OCI-LY3 (cell line): ENCODE results near the gene METTL23.

Experiments
- H2AFZ ChIP-seq: fragments of 200-600, 300-600 bp; shearing (Covaris generic); 2 replicates; pipeline ENCODE4 v1.6.0; 2014; ENCODE audit warnings: antibody characterized with exemption, low read depth, low read length
- H3K27ac ChIP-seq: fragments of 200-600, 300-600 bp; sonication (generic); 2 replicates; pipeline ENCODE4 v1.5.1; 2014; ENCODE audit warnings: mild to moderate bottlenecking, low read length, moderate library complexity, mixed read lengths
- H3K27me3 ChIP-seq: fragments of 200-600, 300-600 bp; sonication (generic); 2 replicates; pipeline ENCODE4 v1.6.1; 2014; ENCODE audit warnings: low read depth, low read length, mixed read lengths
- H3K36me3 ChIP-seq: fragments of 200-600, 300-600 bp; sonication (generic); replicated peaks from 2 replicates; pipeline ENCODE3; 2014; ENCODE audit warnings: low read depth, low read length, mixed read lengths
- H3K4me1 ChIP-seq: fragments of 300-600, 200-600 bp; sonication (generic); 2 replicates; pipeline ENCODE4 v1.6.1; 2014; ENCODE audit warnings: low read length, mixed read lengths
- H3K4me2 ChIP-seq: fragments of 200-600, 300-600 bp; sonication (generic); 2 replicates; pipeline ENCODE4 v1.6.1; 2014; ENCODE audit warnings: low read length, mixed read lengths
- H3K4me3 ChIP-seq: fragments of 300-600, 200-600 bp; sonication (generic); 2 replicates; pipeline ENCODE4 v1.5.1; 2014; ENCODE audit warnings: antibody characterized with exemption, mild to moderate bottlenecking, low read length, moderate library complexity
- H3K79me2 ChIP-seq: fragments of 300-600, 200-600 bp; shearing (Covaris generic); 2 replicates; pipeline ENCODE4 v1.6.1; 2014; ENCODE audit warnings: mild to moderate bottlenecking, low read length, mixed read lengths
- H3K9ac ChIP-seq: fragments of 300-600, 200-600 bp; shearing (Covaris generic); 2 replicates; pipeline ENCODE4 v1.6.0; 2014; ENCODE audit warnings: mild to moderate bottlenecking, low read length, moderate library complexity
- H3K9me3 ChIP-seq: fragments of 200-600, 300-600 bp; shearing (Covaris generic); 2 replicates; pipeline ENCODE4 v1.6.1; 2014; ENCODE audit warnings: low read length, mixed read lengths; ENCODE audit not compliant: insufficient read depth
- H4K20me1 ChIP-seq: fragments of 200-600, 300-600 bp; sonication (generic); 2 replicates; pipeline ENCODE4 v1.6.1; 2016; ENCODE audit warnings: low read length, mixed read lengths; ENCODE audit not compliant: insufficient read depth
- CTCF ChIP-seq: fragments of 200-600, 300-600 bp; sonication (generic); IDR thresholded peaks from 2 replicates; pipeline ENCODE4 v1.5.1; 2014; ENCODE audit warnings: antibody characterized with exemption, low read length, low read depth
- EZH2phosphoT487 ChIP-seq: fragments of 200-600 bp; shearing (Covaris generic); IDR thresholded peaks from 2 replicates; pipeline ENCODE4 v1.6.1; 2018; ENCODE audit warnings: antibody characterized with exemption, mixed run types, low read depth

METTL23 gene

GRCh38 chr17:76718516-76718915, 8.1 kb upstream of the METTL23 start:
- peaks cover 71% of the 10 kb centered on the region for H3K36me3 ChIP-seq
- TF ChIP-seq EZH2phosphoT487 (no peak), CTCF (no peak)
- no peak overlapping the region for H3K27ac ChIP-seq
- H3K9me3 ChIP-seq: no peaks in the 10 kb centered on the region
- peaks cover 12% of the 10 kb centered on the region; the same call in 1 of the 2 replicates for H4K20me1 ChIP-seq
- H3K27me3 ChIP-seq: no peaks in the 10 kb centered on the region
- H3K4me1 ChIP-seq: peaks cover 9% of the 10 kb centered on the region
- H3K9ac ChIP-seq: no peak overlapping the region
- no peak overlapping the region for H3K4me3 ChIP-seq
- no peak overlapping the region for H2AFZ ChIP-seq
- no peak overlapping the region for H3K4me2 ChIP-seq
- peaks cover 5% of the 10 kb centered on the region for H3K79me2 ChIP-seq

GRCh38 chr17:76720211-76720610, 6.4 kb upstream of the METTL23 start:
- TF ChIP-seq CTCF (no peak), EZH2phosphoT487 (no peak)
- Histone ChIP-seq H3K27me3 (no peaks in the 10 kb centered on the region), H3K4me1 (peaks cover 11% of the 10 kb centered on the region), H4K20me1 (0 out of 2 replicates have a peak, but pooled peaks cover 6% of the 10 kb centered on the region), H3K4me3 (no peak overlapping the region), H3K79me2 (peaks cover 17% of the 10 kb centered on the region), H3K36me3 (peaks cover 69% of the 10 kb centered on the region), H3K9ac (no peak overlapping the region), H3K27ac (no peak overlapping the region), H3K9me3 (no peaks in the 10 kb centered on the region), H3K4me2 (no peak overlapping the region), H2AFZ (no peak overlapping the region)

- Histone ChIP-seq H3K9ac (no peak overlapping the region), H3K27me3 (no peaks in the 10 kb centered on the region), H3K27ac (no peak overlapping the region), H2AFZ (no peak overlapping the region), H3K9me3 (no peaks in the 10 kb centered on the region), H4K20me1 (no peaks in the 10 kb centered on the region), H3K4me3 (no peak overlapping the region), H3K79me2 (peaks cover 25% of the 10 kb centered on the region), H3K36me3 (peaks cover 63% of the 10 kb centered on the region), H3K4me2 (no peak overlapping the region), H3K4me1 (peaks cover 8% of the 10 kb centered on the region)
- TF ChIP-seq EZH2phosphoT487 (no peak), CTCF (no peak)
These were observed 5.7 kb upstream of the METTL23 start for GRCh38 chr17:76720941-76721340.

GRCh38 chr17:76721463-76721862, 5.2 kb upstream of the METTL23 start:
- Histone ChIP-seq H2AFZ (no peak overlapping the region), H3K79me2 (peaks cover 28% of the 10 kb centered on the region), H3K4me1 (peaks cover 8% of the 10 kb centered on the region), H3K9ac (no peak overlapping the region), H3K9me3 (no peaks in the 10 kb centered on the region), H3K36me3 (peaks cover 58% of the 10 kb centered on the region), H3K4me2 (no peak overlapping the region), H3K27me3 (no peaks in the 10 kb centered on the region), H3K4me3 (no peak overlapping the region), H3K27ac (no peak overlapping the region), H4K20me1 (no peaks in the 10 kb centered on the region)
- TF ChIP-seq CTCF (no peak), EZH2phosphoT487 (no peak)
